Erythroblast (primary cell): ENCODE measurements around the gene ZMIZ1.

ENCODE experiments used
- DNase-seq, 2 experiments: peaks; one replicate each; lab custom pipeline; 2025; lab: John Stamatoyannopoulos, UW
- GATA1 ChIP-seq: IDR thresholded peaks from 2 replicates; pipeline ENCODE4 v1.6.1; 2011; ENCODE audit warnings: low read depth, mild to moderate bottlenecking, control low read depth, low read length, moderate library complexity
- POLR2A ChIP-seq: IDR thresholded peaks from 2 replicates; pipeline ENCODE4 v1.6.1; 2011; ENCODE audit warnings: mild to moderate bottlenecking, low read length

Gene ZMIZ1

GRCh38 chr10:79093658-79094411 lies 25.1 kb downstream of the ZMIZ1 start:
- no peak for TF ChIP-seq POLR2A
- TF ChIP-seq GATA1 = no peak
- DNase-seq = peak; percentile 60 to 87

- peak in 1 of 2 experiments; percentile 19 for DNase-seq
- TF ChIP-seq GATA1 (no peak), POLR2A (no peak)
Measured at GRCh38 chr10:79094412-79095175, 25.8 kb downstream of the ZMIZ1 start.

GRCh38 chr10:79095316-79095715 lies 26.6 kb downstream of the ZMIZ1 start:
- TF ChIP-seq POLR2A (no peak), GATA1 (no peak)
- DNase-seq = no peak

- no peak for DNase-seq
- no peak for TF ChIP-seq POLR2A
- TF ChIP-seq GATA1 = no peak
Measured at GRCh38 chr10:79096514-79096913, 27.7 kb downstream of the ZMIZ1 start.

DNA sequence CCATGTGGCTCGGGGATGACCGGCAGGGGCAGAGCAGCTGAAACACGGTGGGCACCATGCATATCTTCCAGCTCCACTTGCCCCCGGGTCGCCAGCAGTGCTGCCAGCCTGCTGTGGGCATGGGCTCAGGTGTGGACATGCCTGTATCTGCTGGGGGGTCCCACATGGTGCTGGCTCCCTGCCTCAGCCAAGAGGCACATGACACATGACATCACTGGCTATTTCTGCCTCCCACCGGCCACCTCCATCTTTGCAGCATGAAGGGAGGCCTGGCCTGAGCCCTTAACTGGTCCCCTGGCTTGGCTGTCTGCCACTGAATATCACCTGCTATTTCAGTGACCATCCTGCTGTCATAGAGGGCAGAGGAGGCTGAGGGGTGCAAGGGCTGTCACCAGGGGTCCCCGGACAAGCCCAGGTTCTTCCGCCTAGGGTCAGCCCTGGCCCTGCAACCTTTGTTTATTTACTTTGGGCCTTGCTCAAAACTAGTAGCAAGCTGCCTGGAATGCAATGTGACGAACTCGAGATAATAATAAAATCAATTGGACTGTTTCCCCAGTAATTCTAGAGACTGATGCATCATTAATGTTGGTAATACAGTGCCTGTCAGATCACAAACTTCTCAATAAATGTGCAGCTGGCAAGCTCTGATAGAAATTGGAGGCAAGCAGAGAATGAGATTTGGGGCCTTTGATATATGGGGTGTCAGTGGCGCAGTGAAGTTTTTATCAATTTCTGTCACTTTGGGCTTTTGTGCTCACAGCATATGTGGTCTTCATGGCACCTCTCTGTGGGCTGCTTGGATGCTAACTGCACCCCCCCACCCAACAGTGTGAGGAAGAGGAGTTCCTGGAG lies 28.5 kb downstream of the ZMIZ1 start:
- TF ChIP-seq GATA1 (no peak), POLR2A (no peak)
- no peak for DNase-seq

DNA sequence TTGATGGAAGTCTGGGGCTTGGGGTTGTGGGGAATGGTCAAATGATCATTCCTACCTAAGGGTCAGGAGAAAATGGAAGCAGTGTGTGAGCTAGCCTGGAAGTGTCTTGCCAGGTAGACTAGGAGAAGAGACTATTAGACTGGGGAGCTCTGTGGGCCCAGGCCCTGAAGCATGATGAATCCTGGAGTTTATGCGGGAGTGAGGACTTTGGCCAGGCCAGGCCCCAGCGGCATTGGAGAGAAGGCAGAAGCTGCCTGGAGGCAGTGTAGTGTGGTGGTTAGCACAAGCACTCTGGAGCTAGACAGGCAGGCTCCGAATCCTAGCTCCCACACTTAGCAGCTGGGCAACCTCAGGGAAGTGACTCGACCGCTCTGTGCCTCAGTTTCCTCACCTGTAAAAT lies 29.3 kb downstream of the ZMIZ1 start:
- no peak for DNase-seq
- TF ChIP-seq POLR2A (no peak), GATA1 (no peak)

GRCh38 chr10:79098596-79099015 lies 29.8 kb downstream of the ZMIZ1 start:
- no peak for DNase-seq
- TF ChIP-seq GATA1 = no peak

DNA sequence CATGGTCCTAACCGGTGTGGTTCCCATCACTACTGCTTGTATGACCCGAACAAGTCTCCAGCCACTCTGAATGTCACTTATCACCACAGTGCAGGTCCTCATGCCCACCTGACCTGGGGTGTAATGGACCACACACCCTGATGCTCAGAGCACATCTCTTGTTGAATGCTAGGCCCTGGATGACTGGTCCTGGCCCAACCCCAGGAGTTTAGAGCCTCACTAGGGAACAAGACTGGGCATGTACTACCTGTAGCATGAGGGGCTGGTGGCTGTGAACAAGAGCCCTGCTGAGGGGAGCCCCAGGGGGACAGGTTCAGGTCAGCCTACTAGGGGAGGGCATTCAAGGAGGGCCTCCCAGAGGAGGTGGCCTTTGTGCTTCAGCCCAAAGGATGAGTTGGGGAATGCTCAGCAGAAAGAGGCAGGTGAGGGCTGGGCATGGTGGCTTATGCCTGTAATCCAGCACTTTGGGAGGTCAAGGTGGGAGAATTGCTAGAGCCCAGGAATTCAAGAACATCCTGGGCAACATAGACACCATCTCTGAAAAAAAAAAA lies 31.2 kb downstream of the ZMIZ1 start:
- DNase-seq = no peak
- TF ChIP-seq POLR2A (no peak), GATA1 (no peak)

DNA sequence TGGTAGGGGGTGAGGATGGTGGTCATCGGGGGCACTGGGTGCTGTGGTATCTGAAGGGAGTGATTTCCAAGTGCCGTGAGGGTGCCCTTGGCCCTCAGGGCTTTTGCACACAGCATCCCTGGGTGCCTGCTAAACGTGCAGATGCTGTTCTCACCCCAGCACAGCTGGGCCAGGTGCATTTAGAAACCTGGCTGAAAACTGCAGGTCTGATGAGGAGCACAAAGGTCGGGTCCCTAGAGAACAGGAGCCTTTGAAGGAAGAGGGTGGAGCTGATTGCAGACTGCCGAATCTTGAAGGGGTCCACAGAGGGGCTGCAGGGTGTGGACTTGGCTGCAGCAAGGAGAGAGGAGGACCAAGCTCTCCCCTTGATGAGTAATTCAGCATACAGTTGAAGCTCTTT lies 32.0 kb downstream of the ZMIZ1 start:
- no peak for DNase-seq
- TF ChIP-seq GATA1 (no peak), POLR2A (no peak)

DNA sequence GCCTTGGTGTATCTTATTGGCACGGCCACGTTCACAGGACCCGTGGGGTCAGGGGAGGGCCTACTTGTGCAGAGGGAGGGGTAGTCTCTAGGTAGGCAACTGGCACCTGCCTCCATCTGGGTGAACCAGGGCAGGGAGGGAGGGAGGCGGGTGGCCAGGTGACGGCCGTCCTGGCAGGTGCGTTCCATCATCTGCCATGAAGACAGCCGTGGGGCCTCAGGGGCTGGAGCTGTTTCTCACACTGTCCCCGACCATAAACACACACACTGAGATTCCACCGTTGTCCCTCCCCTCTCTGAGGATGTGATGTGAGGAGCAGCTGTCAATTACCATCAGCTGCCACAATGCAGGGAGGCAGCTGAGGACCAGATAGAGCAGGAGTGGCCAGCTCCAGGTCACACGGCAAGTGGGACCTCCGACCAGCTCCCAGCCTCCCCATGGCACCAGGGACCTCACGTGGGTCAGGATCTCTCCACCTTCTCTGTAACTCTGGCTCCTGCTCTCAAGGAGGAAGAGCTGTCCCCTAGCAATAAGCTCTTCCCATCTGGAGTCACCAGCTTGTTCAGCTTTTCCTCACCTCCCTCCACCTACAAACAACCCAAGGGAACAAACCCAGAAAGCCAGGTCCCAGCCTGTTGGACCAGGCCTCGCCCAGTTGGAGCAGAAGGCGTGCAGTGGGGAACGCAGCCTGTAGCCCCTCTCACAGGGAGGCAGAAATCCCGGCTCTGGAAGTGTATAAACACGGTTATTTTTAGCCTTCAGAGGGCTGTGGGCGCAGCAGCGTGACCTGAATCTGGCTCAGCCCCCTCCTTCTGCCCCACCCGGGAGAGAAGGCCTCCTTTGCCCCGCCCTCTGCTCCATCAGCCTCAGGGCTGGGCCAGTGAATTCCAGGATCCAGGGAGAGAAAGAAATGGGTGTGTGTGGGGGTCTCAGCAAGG lies 33.1 kb downstream of the ZMIZ1 start:
- TF ChIP-seq POLR2A (no peak), GATA1 (no peak)
- DNase-seq = no peak

DNA sequence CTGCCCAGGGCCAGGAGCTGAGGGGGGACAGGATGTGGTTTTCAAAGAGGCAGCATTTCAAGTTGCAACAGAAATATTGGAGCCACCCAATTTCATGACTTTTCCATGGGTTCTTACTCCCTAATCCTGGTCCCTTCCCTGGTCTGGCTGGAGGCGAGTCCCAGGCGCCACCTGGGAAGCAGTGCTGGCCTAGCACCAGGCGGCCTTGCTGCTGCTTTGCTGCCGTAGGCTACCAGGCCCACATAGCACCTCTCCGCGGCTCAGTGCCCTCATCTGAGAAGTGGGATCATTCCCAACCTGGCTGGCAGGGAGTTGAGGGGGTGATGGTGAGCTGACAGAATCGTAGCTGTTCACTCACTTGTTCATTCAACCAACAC lies 33.7 kb downstream of the ZMIZ1 start:
- TF ChIP-seq GATA1 (no peak), POLR2A (no peak)
- no peak for DNase-seq

DNA sequence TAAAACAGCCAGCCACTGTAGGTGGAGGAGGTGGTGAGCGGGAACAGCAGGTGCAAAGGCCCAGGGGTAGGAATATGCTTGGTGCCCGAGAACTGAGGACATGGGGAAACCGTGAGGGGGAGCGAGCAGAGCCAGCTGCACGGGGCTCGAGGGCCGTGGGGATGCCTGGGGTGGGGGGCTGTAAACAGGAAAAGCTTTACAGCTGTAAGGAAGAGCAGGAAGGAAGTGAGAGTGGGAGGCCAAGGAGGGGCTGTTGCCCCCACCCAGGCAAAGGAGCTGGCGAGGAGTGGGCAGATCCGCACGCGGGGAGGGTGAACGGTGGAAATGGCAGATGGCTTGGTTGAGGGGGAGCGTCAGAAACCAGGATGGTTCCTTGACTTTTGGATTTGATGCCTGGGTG lies 34.4 kb downstream of the ZMIZ1 start:
- DNase-seq = no peak
- TF ChIP-seq GATA1 = no peak
- no peak for TF ChIP-seq POLR2A

- no peak for DNase-seq
Measured at GRCh38 chr10:79103585-79103984, 34.8 kb downstream of the ZMIZ1 start.

More at GRCh38 chr10:79103585-79103984, 34.8 kb downstream of the ZMIZ1 start:
- no peak for TF ChIP-seq GATA1
- TF ChIP-seq POLR2A = no peak
